OCI-LY1 (cell line): Measurements from ENCODE around the gene TAF6L.

Experiments used
- CTCF ChIP-seq: fragments of 200-600 bp; sonication (generic), shearing (Covaris generic); IDR thresholded peaks from 2 replicates; pipeline ENCODE4 v1.5.1; 2017; ENCODE audit warnings: mild to moderate bottlenecking, antibody characterized with exemption, low read length, moderate library complexity, mixed read lengths
- EZH2 ChIP-seq: fragments of 200-600 bp; sonication (generic), shearing (Covaris generic); IDR thresholded peaks from 2 replicates; pipeline ENCODE4 v1.8.0; 2017; ENCODE audit warnings: borderline replicate concordance, mixed run types, mild to moderate bottlenecking, antibody characterized with exemption, low read length, moderate library complexity, mixed read lengths

- TF ChIP-seq CTCF (no peak), EZH2 (no peak)
These were observed 43.9 kb upstream of the TAF6L start, which contains the start of gene HNRNPUL2 for GRCh38 chr11:62727165-62727871.
